ENCODE measurements around the gene NEMP1. TPM values are rescaled to one million over a fixed set of nuclear protein-coding genes. Genes with fewer than 3 reads are reported as not detected.

Gene NEMP1
- total and polyA plus RNA-seq, 2 of the 13 experiments (the other 11 are each of a cell fraction or from before 2014, with no cell fraction given) = 11.4 to 12.9 TPM

DNA sequence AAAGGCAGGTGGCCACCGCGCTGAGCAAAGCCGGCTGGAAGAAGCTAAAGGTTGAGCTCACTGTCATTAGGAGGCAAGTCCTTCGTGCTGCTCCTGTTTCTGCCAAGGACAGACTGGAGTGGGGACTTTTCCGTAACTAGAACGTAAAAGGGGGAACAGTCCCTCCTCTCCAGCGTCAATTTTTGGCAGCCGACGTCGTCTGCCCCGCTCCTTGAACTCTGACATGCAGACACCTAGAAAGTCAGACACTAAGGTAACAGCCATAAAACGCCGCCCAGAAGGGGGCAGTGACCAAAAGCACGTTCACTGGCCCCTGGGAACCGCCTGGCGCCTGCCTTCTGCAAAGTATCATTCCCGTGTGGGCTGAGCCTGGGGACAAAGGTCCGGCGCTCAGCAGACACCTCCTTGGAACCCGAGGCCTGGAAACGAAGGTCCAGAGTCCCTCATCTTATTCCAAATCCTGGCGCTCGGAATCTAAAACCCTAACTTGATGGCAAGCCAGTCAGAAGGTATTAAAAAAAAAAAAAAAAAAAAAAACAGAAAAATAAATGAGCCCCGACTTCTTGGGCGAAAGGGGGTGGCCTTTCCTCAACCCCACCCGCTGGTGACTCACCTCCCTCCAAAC, 48.6 kb upstream of the NEMP1 start (continued):
- TF ChIP-seq, protein P1, sequence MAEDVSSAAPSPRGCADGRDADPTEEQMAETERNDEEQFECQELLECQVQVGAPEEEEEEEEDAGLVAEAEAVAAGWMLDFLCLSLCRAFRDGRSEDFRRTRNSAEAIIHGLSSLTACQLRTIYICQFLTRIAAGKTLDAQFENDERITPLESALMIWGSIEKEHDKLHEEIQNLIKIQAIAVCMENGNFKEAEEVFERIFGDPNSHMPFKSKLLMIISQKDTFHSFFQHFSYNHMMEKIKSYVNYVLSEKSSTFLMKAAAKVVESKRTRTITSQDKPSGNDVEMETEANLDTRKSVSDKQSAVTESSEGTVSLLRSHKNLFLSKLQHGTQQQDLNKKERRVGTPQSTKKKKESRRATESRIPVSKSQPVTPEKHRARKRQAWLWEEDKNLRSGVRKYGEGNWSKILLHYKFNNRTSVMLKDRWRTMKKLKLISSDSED (CRISPR knock-in tag; IDR thresholded peaks at IDR 0.05) = no peak
- TF ChIP-seq TAF1 (CRISPR knock-in tag; IDR thresholded peaks at IDR 0.05) (peak; percentile 16; the same call in 1 of the 2 replicates), ZNF607 (CRISPR knock-in tag; IDR thresholded peaks at IDR 0.05; ENCODE audit: borderline replicate concordance) (no peak), ZNF672 (CRISPR knock-in tag; IDR thresholded peaks at IDR 0.05) (no peak), ZNF841 (CRISPR knock-in tag; IDR thresholded peaks at IDR 0.05; ENCODE audit: borderline replicate concordance) (no peak), ZNF3 (CRISPR knock-in tag; IDR thresholded peaks at IDR 0.05) (0 out of 2 replicates have a peak, but pooled peaks have one; percentile 9), ZFAT (CRISPR knock-in tag; conservative IDR thresholded peaks at IDR 0.05) (no peak), RXRB (CRISPR knock-in tag; IDR thresholded peaks at IDR 0.05; ENCODE audit: borderline replicate concordance) (peak; percentile 69), ZNF547 (CRISPR knock-in tag; IDR thresholded peaks at IDR 0.05) (no peak), ZNF232 (CRISPR knock-in tag; IDR thresholded peaks at IDR 0.05; ENCODE audit: borderline replicate concordance) (no peak), ZBTB8A (CRISPR knock-in tag; IDR thresholded peaks at IDR 0.05; ENCODE audit: borderline replicate concordance, low read depth) (no peak), PAX8 (CRISPR knock-in tag; IDR thresholded peaks at IDR 0.05; ENCODE audit: borderline replicate concordance) (no peak), ZNF501 (CRISPR knock-in tag; IDR thresholded peaks at IDR 0.05) (no peak), ZNF274 (CRISPR knock-in tag; IDR thresholded peaks at IDR 0.05) (no peak), KAT2B (IDR thresholded peaks at IDR 0.05; ENCODE audit: borderline replicate concordance, low read depth, low read length) (no peak), NONO (IDR thresholded peaks at IDR 0.05) (no peak), NONO (CRISPR knock-in tag; conservative IDR thresholded peaks at IDR 0.05) (no peak), CC2D1A (CRISPR knock-in tag; IDR thresholded peaks at IDR 0.05) (no peak), ZNF552 (CRISPR knock-in tag; IDR thresholded peaks at IDR 0.05; ENCODE audit: borderline replicate concordance) (no peak; the same call in 1 of the 2 replicates), FOXM1 (CRISPR knock-in tag; IDR thresholded peaks at IDR 0.05) (no peak), SALL2 (CRISPR knock-in tag; IDR thresholded peaks at IDR 0.05) (no peak)
- TF ChIP-seq, protein P2, sequence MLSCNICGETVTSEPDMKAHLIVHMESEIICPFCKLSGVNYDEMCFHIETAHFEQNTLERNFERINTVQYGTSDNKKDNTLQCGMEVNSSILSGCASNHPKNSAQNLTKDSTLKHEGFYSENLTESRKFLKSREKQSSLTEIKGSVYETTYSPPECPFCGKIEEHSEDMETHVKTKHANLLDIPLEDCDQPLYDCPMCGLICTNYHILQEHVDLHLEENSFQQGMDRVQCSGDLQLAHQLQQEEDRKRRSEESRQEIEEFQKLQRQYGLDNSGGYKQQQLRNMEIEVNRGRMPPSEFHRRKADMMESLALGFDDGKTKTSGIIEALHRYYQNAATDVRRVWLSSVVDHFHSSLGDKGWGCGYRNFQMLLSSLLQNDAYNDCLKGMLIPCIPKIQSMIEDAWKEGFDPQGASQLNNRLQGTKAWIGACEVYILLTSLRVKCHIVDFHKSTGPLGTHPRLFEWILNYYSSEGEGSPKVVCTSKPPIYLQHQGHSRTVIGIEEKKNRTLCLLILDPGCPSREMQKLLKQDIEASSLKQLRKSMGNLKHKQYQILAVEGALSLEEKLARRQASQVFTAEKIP (CRISPR knock-in tag; IDR thresholded peaks at IDR 0.05; ENCODE audit: borderline replicate concordance) = no peak
- TF ChIP-seq, protein P3, sequence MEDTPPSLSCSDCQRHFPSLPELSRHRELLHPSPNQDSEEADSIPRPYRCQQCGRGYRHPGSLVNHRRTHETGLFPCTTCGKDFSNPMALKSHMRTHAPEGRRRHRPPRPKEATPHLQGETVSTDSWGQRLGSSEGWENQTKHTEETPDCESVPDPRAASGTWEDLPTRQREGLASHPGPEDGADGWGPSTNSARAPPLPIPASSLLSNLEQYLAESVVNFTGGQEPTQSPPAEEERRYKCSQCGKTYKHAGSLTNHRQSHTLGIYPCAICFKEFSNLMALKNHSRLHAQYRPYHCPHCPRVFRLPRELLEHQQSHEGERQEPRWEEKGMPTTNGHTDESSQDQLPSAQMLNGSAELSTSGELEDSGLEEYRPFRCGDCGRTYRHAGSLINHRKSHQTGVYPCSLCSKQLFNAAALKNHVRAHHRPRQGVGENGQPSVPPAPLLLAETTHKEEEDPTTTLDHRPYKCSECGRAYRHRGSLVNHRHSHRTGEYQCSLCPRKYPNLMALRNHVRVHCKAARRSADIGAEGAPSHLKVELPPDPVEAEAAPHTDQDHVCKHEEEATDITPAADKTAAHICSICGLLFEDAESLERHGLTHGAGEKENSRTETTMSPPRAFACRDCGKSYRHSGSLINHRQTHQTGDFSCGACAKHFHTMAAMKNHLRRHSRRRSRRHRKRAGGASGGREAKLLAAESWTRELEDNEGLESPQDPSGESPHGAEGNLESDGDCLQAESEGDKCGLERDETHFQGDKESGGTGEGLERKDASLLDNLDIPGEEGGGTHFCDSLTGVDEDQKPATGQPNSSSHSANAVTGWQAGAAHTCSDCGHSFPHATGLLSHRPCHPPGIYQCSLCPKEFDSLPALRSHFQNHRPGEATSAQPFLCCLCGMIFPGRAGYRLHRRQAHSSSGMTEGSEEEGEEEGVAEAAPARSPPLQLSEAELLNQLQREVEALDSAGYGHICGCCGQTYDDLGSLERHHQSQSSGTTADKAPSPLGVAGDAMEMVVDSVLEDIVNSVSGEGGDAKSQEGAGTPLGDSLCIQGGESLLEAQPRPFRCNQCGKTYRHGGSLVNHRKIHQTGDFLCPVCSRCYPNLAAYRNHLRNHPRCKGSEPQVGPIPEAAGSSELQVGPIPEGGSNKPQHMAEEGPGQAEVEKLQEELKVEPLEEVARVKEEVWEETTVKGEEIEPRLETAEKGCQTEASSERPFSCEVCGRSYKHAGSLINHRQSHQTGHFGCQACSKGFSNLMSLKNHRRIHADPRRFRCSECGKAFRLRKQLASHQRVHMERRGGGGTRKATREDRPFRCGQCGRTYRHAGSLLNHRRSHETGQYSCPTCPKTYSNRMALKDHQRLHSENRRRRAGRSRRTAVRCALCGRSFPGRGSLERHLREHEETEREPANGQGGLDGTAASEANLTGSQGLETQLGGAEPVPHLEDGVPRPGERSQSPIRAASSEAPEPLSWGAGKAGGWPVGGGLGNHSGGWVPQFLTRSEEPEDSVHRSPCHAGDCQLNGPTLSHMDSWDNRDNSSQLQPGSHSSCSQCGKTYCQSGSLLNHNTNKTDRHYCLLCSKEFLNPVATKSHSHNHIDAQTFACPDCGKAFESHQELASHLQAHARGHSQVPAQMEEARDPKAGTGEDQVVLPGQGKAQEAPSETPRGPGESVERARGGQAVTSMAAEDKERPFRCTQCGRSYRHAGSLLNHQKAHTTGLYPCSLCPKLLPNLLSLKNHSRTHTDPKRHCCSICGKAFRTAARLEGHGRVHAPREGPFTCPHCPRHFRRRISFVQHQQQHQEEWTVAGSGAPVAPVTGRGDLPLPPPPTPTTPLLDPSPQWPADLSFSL (CRISPR knock-in tag; IDR thresholded peaks at IDR 0.05) = no peak

Measured in HepG2 (cell line).